Body of pancreas (tissue), 4 donors: Measurements from ENCODE around the gene JSRP1.

Experiments
- CTCF ChIP-seq, 7 experiments: fragments of 450-650 bp in 4 of 7; fragments of 200-600 bp in 3 of 7; sonication (generic) in 3 of 7; IDR thresholded peaks; one replicate each; pipeline ENCODE4 v1.5.1; 2016 to 2019; ENCODE audit warnings: antibody characterized with exemption in 7 of 7
- POLR2A ChIP-seq, 3 donors: fragments of 450-650 bp; IDR thresholded peaks; one replicate each; pipeline ENCODE4 v1.6.1; 2016; ENCODE audit warnings: antibody characterized with exemption in 3 of 3, mild to moderate bottlenecking in 2 of 3

- TF ChIP-seq CTCF (IDR thresholded peaks at IDR 0.05): no peak
- TF ChIP-seq POLR2A (IDR thresholded peaks at IDR 0.05): no peak
Measured at GRCh38 chr19:2277138-2277537, 20.9 kb upstream of the JSRP1 start.
